ENCODE results near the gene LOXL1. TPM values are rescaled to one million over a fixed set of nuclear protein-coding genes. Genes with fewer than 3 reads are reported as not detected.

Gene LOXL1
- total RNA-seq, 1 experiment from 2014 or later, result 8.3 TPM

GRCh38 chr15:73922186-73923151 is 3.8 kb upstream of the LOXL1 start:
- peaks cover 50% of the 10 kb centered on the region for H3K4me1 ChIP-seq (replicated peaks)

DNA sequence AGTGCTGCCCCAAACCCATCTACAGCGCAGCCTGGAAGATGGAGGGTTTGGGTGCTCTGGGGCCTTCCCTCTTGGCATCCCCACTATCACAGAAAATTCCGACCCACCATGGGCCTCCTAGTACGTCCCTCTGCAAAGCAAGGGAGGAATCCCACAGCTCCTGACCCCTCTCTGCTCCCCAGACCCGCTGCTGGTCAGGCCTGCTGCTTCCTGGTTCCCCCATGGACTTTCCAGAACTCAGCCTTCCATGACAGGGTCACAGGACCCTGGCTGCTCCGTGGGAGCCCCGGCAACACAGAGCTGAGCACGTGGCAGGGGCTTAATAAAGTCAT is 3.1 kb upstream of the LOXL1 start:
- DNase-seq (ENCODE audit: low read depth in 1 of 2, low spot score in 2 of 2), result no peak
- peaks cover 6% of the 10 kb centered on the region for H3K27me3 ChIP-seq (replicated peaks)
- peaks cover 5% of the 10 kb centered on the region; the same call in 1 of the 2 replicates for H3K9me3 ChIP-seq (replicated peaks)
- peaks cover 57% of the 10 kb centered on the region for H3K4me1 ChIP-seq (replicated peaks)
- H3K27ac ChIP-seq, result no peak overlapping the region
- no peaks in the 10 kb centered on the region for H3K36me3 ChIP-seq
- H3K4me3 ChIP-seq, result no peak overlapping the region

More at GRCh38 chr15:73922186-73923151, 3.8 kb upstream of the LOXL1 start:
- peak in 1 of 2 experiments; percentile 12 for DNase-seq (ENCODE audit: low read depth in 1 of 2, low spot score in 2 of 2)
- H3K36me3 ChIP-seq, result no peaks in the 10 kb centered on the region
- H3K4me3 ChIP-seq, result no peak overlapping the region
- no peak overlapping the region for H3K27ac ChIP-seq
- peaks cover 3% of the 10 kb centered on the region; the same call in 1 of the 2 replicates for H3K9me3 ChIP-seq (replicated peaks)
- peaks cover 5% of the 10 kb centered on the region for H3K27me3 ChIP-seq (replicated peaks)

DNA sequence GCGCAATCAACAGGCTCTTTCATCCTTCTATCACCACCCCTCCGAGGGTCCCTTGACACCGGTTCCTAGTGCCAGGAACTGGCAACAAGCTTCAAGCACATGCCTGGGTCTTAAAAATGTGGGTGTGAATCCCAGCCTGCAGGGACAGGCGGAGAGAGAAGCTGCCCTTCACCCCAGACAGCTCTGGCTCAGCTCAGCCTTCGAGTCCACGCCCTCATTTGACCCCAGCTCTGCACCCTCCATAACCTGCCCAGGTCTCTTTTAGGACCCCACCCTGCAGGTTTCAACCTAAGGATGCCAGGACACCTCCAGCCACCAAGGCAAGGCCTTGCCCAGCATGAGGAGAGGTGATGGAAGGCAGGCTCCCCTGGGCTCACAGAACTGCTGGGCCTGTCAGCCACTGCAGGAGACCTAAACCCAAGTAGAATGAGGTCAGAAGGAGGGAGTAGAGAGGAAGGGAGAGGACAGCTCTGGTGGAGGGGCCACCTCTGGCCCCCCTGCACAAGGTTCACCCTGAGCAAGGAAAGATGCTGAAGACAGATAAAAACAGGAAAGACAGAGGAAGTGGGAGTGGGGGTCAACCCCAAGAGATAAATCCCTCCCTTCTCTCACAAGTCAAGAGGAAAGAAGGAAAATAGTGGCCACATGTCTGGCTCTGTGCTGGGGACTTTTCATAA is 2.6 kb upstream of the LOXL1 start:
- H3K4me3 ChIP-seq, result no peak overlapping the region
- peak overlapping the region; percentile 11; the same call in 1 of the 2 replicates for H3K27ac ChIP-seq
- H3K27me3 ChIP-seq (replicated peaks), result peaks cover 6% of the 10 kb centered on the region
- no peak for DNase-seq (ENCODE audit: low read depth in 1 of 2, low spot score in 2 of 2)
- peaks cover 58% of the 10 kb centered on the region for H3K4me1 ChIP-seq (replicated peaks)
- no peaks in the 10 kb centered on the region for H3K36me3 ChIP-seq
- peaks cover 5% of the 10 kb centered on the region; the same call in 1 of the 2 replicates for H3K9me3 ChIP-seq (replicated peaks)

- H3K4me3 ChIP-seq, result no peak overlapping the region
- peaks cover 6% of the 10 kb centered on the region for H3K27me3 ChIP-seq (replicated peaks)
- H3K27ac ChIP-seq, result peak overlapping the region; percentile 43
- H3K4me1 ChIP-seq (replicated peaks), result peaks cover 58% of the 10 kb centered on the region
- DNase-seq (ENCODE audit: low read depth in 1 of 2, low spot score in 2 of 2), result peak in 1 of 2 experiments; percentile 69
- H3K9me3 ChIP-seq (replicated peaks), result peaks cover 5% of the 10 kb centered on the region; the same call in 1 of the 2 replicates
- H3K36me3 ChIP-seq, result no peaks in the 10 kb centered on the region
Measured at GRCh38 chr15:73924171-73924921, 1.9 kb upstream of the LOXL1 start.

- Histone ChIP-seq H3K9me3 (replicated peaks) (peaks cover 5% of the 10 kb centered on the region; the same call in 1 of the 2 replicates), H3K27me3 (replicated peaks) (peaks cover 6% of the 10 kb centered on the region), H3K4me3 (no peak overlapping the region), H3K36me3 (no peaks in the 10 kb centered on the region), H3K27ac (no peak overlapping the region), H3K4me1 (replicated peaks) (peaks cover 68% of the 10 kb centered on the region)
- no peak for DNase-seq (ENCODE audit: low read depth in 1 of 2, low spot score in 2 of 2)
Measured at GRCh38 chr15:73925848-73926218, 429 bp upstream of the LOXL1 start.

GRCh38 chr15:73927003-73927475 is 777 bp downstream of the LOXL1 start:
- no peaks in the 10 kb centered on the region for H3K36me3 ChIP-seq
- H3K27me3 ChIP-seq (replicated peaks), result peaks cover 6% of the 10 kb centered on the region
- H3K4me3 ChIP-seq, result peak overlapping the region; percentile 42
- H3K27ac ChIP-seq, result no peak overlapping the region
- H3K4me1 ChIP-seq (replicated peaks), result peaks cover 67% of the 10 kb centered on the region
- H3K9me3 ChIP-seq (replicated peaks), result peaks cover 5% of the 10 kb centered on the region; the same call in 1 of the 2 replicates
- DNase-seq (ENCODE audit: low read depth in 1 of 2, low spot score in 2 of 2), result no peak

DNA sequence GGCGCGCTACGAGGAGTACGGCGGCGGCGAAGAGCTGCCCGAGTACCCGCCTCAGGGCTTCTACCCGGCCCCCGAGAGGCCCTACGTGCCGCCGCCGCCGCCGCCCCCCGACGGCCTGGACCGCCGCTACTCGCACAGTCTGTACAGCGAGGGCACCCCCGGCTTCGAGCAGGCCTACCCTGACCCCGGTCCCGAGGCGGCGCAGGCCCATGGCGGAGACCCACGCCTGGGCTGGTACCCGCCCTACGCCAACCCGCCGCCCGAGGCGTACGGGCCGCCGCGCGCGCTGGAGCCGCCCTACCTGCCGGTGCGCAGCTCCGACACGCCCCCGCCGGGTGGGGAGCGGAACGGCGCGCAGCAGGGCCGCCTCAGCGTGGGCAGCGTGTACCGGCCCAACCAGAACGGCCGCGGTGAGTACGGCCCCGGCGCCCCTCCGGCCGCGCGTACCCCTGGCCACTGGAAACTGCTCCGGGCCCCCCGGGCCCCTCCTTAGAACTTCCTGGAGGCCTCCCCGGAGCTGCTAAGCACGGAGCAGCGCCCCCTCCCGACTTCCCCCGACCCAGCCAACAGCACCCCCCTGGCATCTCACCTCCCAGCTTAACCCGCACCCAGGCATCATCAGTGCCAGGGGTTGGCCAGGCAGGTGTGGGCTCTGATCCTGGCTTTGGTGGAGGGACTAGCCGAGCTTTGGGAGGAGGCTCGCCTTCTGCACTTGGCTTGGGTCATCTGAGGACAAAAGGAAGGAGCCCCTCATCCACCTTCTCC is 1.4 kb downstream of the LOXL1 start:
- Histone ChIP-seq H3K9me3 (replicated peaks) (peaks cover 5% of the 10 kb centered on the region; the same call in 1 of the 2 replicates), H3K27ac (no peak overlapping the region), H3K4me3 (peak overlapping the region; percentile 42), H3K36me3 (no peaks in the 10 kb centered on the region), H3K4me1 (replicated peaks) (peaks cover 60% of the 10 kb centered on the region), H3K27me3 (replicated peaks) (peaks cover 6% of the 10 kb centered on the region)
- DNase-seq (ENCODE audit: low read depth in 1 of 2, low spot score in 2 of 2), result peak in 1 of 2 experiments; percentile 42

- DNase-seq (ENCODE audit: low read depth in 1 of 2, low spot score in 2 of 2), result no peak
- Histone ChIP-seq H3K9me3 (replicated peaks) (peaks cover 5% of the 10 kb centered on the region; the same call in 1 of the 2 replicates), H3K4me1 (replicated peaks) (peaks cover 55% of the 10 kb centered on the region), H3K27me3 (replicated peaks) (peaks cover 6% of the 10 kb centered on the region), H3K4me3 (peak overlapping the region; percentile 42; the same call in 1 of the 2 replicates), H3K27ac (no peak overlapping the region), H3K36me3 (no peaks in the 10 kb centered on the region)
Measured at GRCh38 chr15:73928241-73928579, 1.9 kb downstream of the LOXL1 start.

DNA sequence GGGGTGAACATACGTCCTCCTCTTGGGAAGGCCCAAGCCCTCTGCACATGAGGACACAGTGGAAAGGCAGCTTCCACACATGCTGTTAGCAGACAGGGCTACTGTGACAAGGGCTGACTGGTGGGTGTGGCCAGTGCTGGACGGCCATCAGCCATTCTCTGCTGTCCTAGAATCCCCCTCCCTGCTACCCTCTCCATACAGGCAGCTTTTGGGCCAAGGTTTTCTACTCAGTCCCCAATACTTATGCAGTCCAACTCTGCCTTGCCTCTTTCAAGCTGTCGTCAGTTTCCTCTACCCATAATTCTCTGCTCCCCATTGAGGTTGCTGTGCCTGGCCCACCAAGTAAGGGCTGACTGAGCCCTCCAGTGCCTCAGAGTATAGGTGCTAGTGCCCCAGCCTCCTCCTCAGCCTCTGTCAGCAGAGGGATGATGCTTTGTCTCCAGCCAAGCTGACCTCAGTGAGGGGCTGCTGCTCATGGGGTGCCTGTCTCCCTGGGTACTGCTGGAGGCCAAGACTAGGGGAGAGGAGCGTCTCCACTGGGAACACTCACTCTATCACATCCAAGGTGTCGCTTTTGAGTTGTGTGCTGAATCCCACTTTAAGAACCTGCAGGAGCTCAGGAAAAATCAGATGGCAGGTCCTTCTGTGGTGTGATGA is 2.8 kb downstream of the LOXL1 start:
- H3K36me3 ChIP-seq, result no peaks in the 10 kb centered on the region
- no peak overlapping the region for H3K4me3 ChIP-seq
- peaks cover 6% of the 10 kb centered on the region for H3K27me3 ChIP-seq (replicated peaks)
- H3K9me3 ChIP-seq (replicated peaks), result peaks cover 5% of the 10 kb centered on the region; the same call in 1 of the 2 replicates
- no peak overlapping the region for H3K27ac ChIP-seq
- DNase-seq (ENCODE audit: low read depth in 1 of 2, low spot score in 2 of 2), result no peak
- H3K4me1 ChIP-seq (replicated peaks), result peaks cover 46% of the 10 kb centered on the region

GRCh38 chr15:73930371-73930770 is 4.1 kb downstream of the LOXL1 start:
- peaks cover 35% of the 10 kb centered on the region for H3K4me1 ChIP-seq (replicated peaks)
- peaks cover 6% of the 10 kb centered on the region for H3K27me3 ChIP-seq (replicated peaks)
- H3K9me3 ChIP-seq (replicated peaks), result peaks cover 5% of the 10 kb centered on the region; the same call in 1 of the 2 replicates
- H3K27ac ChIP-seq, result no peak overlapping the region
- H3K4me3 ChIP-seq, result no peak overlapping the region
- DNase-seq (ENCODE audit: low read depth in 1 of 2, low spot score in 2 of 2), result no peak
- no peaks in the 10 kb centered on the region for H3K36me3 ChIP-seq

GRCh38 chr15:73930790-73931281 is 4.6 kb downstream of the LOXL1 start:
- Histone ChIP-seq H3K9me3 (replicated peaks) (peaks cover 5% of the 10 kb centered on the region; the same call in 1 of the 2 replicates), H3K4me1 (replicated peaks) (peaks cover 34% of the 10 kb centered on the region), H3K27me3 (replicated peaks) (peaks cover 6% of the 10 kb centered on the region), H3K27ac (no peak overlapping the region), H3K36me3 (no peaks in the 10 kb centered on the region), H3K4me3 (no peak overlapping the region)
- DNase-seq (ENCODE audit: low read depth in 1 of 2, low spot score in 2 of 2), result no peak

DNA sequence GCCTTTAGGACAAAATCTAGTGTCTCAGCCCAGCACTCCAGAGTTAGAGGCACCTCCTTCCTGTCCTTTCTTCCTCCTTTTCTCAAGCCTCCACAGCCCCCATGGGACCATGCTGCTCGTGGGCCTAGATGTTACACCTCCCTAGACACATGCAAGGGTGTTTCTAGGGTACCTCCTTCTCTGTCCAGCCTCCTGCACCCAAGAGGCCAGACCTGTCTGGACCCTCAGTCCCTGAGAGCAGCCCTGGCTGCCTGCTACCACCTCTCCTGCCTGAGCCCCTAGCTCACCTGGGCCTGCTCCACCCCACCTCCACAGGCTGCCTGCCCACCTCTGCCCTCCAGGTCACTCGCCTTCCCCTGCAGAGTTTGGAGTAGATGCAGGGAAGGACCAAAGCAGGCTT is 5.2 kb downstream of the LOXL1 start:
- no peak overlapping the region for H3K4me3 ChIP-seq
- H3K27ac ChIP-seq, result no peak overlapping the region
- peaks cover 28% of the 10 kb centered on the region for H3K4me1 ChIP-seq (replicated peaks)
- peaks cover 6% of the 10 kb centered on the region for H3K27me3 ChIP-seq (replicated peaks)
- no peak for DNase-seq (ENCODE audit: low read depth in 1 of 2, low spot score in 2 of 2)
- H3K36me3 ChIP-seq, result no peaks in the 10 kb centered on the region
- peaks cover 5% of the 10 kb centered on the region; the same call in 1 of the 2 replicates for H3K9me3 ChIP-seq (replicated peaks)

Measured in SJSA1 (cell line).